Measurements from ENCODE around the gene WTAP. TPM values are rescaled to one million over a fixed set of nuclear protein-coding genes. Genes with fewer than 3 reads are reported as not detected.
A peak's percentile ranks its signal among the peaks of the same experiment; 100 is the strongest.

The WTAP gene
- total and polyA plus RNA-seq, 2 experiments from 2014 or later = 108 to 121 TPM

- no peaks in the 10 kb centered on the region for H3K4me1 ChIP-seq (ENCODE audit: insufficient read depth)
- Mint-ChIP-seq H3K9me3 (no peaks in the 10 kb centered on the region), H3K4me3 (no peak overlapping the region), H3K4me1 (no peaks in the 10 kb centered on the region), H3K27ac (no peak overlapping the region), H3K27me3 (ENCODE audit: insufficient read depth, low read depth, poor library complexity) (peaks cover 8% of the 10 kb centered on the region), H3K36me3 (ENCODE audit: low read depth) (peaks cover 94% of the 10 kb centered on the region)
- no peaks in the 10 kb centered on the region for H3K27me3 ChIP-seq (ENCODE audit: insufficient read depth)
- peaks cover 36% of the 10 kb centered on the region for H4K20me1 ChIP-seq (replicated peaks; ENCODE audit: insufficient read depth)
- H3K79me2 ChIP-seq (replicated peaks; ENCODE audit: insufficient read depth) = peaks cover 16% of the 10 kb centered on the region
- TF ChIP-seq POLR2AphosphoS5 (IDR thresholded peaks at IDR 0.05; ENCODE audit: low read depth) = peak; percentile 39
- no peak for TF ChIP-seq CTCF (conservative IDR thresholded peaks at IDR 0.05; ENCODE audit: low read depth in 2 of 2)
- H3K4me2 ChIP-seq = no peak overlapping the region
- H3K36me3 ChIP-seq (ENCODE audit: insufficient read depth) = peaks cover 84% of the 10 kb centered on the region
- H3K4me3 ChIP-seq = no peak overlapping the region
- H3F3A ChIP-seq (replicated peaks; ENCODE audit: low read depth) = peaks cover 29% of the 10 kb centered on the region
- H3K27ac ChIP-seq (ENCODE audit: low read depth) = no peak overlapping the region
- no peak overlapping the region for H2AFZ ChIP-seq
- no peaks in the 10 kb centered on the region for H3K9me2 ChIP-seq (ENCODE audit: insufficient read depth)
- no peak for DNase-seq (ENCODE audit: low spot score)
- ATAC-seq = peak; percentile 20; the same call in 2 of the 3 replicates
Observed at GRCh38 chr6:159777240-159777904, 50.1 kb downstream of the WTAP start.

- Mint-ChIP-seq H3K4me3 (no peak overlapping the region), H3K9me3 (no peaks in the 10 kb centered on the region), H3K27ac (no peak overlapping the region), H3K36me3 (ENCODE audit: low read depth) (peaks cover 94% of the 10 kb centered on the region), H3K4me1 (no peaks in the 10 kb centered on the region), H3K27me3 (ENCODE audit: insufficient read depth, low read depth, poor library complexity) (peaks cover 9% of the 10 kb centered on the region)
- H3K79me2 ChIP-seq (replicated peaks; ENCODE audit: insufficient read depth) = peaks cover 23% of the 10 kb centered on the region
- ATAC-seq (no peak), DNase-seq (ENCODE audit: low spot score) (no peak)
- peaks cover 87% of the 10 kb centered on the region for H3K36me3 ChIP-seq (ENCODE audit: insufficient read depth)
- TF ChIP-seq STAT1 (IDR thresholded peaks at IDR 0.05; ENCODE audit: unreplicated experiment) = no peak
- TF ChIP-seq POLR2AphosphoS5 (IDR thresholded peaks at IDR 0.05; ENCODE audit: low read depth) = no peak
- TF ChIP-seq ZNF114 (CRISPR knock-in tag; IDR thresholded peaks at IDR 0.05) = no peak
- no peak for TF ChIP-seq EZH2phosphoT487 (IDR thresholded peaks at IDR 0.05; ENCODE audit: unreplicated experiment)
- no peak for TF ChIP-seq REST (IDR thresholded peaks at IDR 0.05; ENCODE audit: unreplicated experiment)
- no peak for TF ChIP-seq ZNF462 (CRISPR knock-in tag; IDR thresholded peaks at IDR 0.05)
- TF ChIP-seq JUNB (IDR thresholded peaks at IDR 0.05; ENCODE audit: unreplicated experiment) = no peak
- no peak for TF ChIP-seq EZH2 (IDR thresholded peaks at IDR 0.05; ENCODE audit: low read depth, unreplicated experiment)
- no peak for TF ChIP-seq CREB1 (CRISPR knock-in tag; IDR thresholded peaks at IDR 0.05; ENCODE audit: low read depth)
- H3K4me1 ChIP-seq (ENCODE audit: insufficient read depth) = no peaks in the 10 kb centered on the region
- no peaks in the 10 kb centered on the region for H3K9me2 ChIP-seq (ENCODE audit: insufficient read depth)
- 0 out of 2 replicates have a peak overlapping the region, but pooled peaks have one; percentile 7 for H3K27ac ChIP-seq (ENCODE audit: low read depth)
- no peaks in the 10 kb centered on the region for H3K27me3 ChIP-seq (ENCODE audit: insufficient read depth)
- H2AFZ ChIP-seq = no peak overlapping the region
- H4K20me1 ChIP-seq (replicated peaks; ENCODE audit: insufficient read depth) = peaks cover 35% of the 10 kb centered on the region
- no peak overlapping the region for H3K4me3 ChIP-seq
- no peak overlapping the region for H3K4me2 ChIP-seq
- peaks cover 34% of the 10 kb centered on the region for H3F3A ChIP-seq (replicated peaks; ENCODE audit: low read depth)
Observed at GRCh38 chr6:159778131-159778530, 50.8 kb downstream of the WTAP start.

Measured in GM23338 (cell line).